Frontal cortex (tissue), 4 donors: ENCODE measurements around the gene HIF1A. TPM values are rescaled to one million over a fixed set of nuclear protein-coding genes. Genes with fewer than 3 reads are reported as not detected.

ENCODE experiments used
- DNase-seq, 2 donors: peaks; one replicate each; pipeline ENCODE4 v3.0.0; 2012; ENCODE audit warnings: low spot score in 2 of 2
- FAIRE-seq: peaks from 2 replicates; lab custom pipeline; 2012; peaks lifted over from hg19 to GRCh38; lab: Jason Lieb, UNC
- total RNA-seq: library from RNA; depleted of rRNA; stranded (reverse); fragments of >200 nt; gene quantifications from one replicate; pipeline ENCODE4 v1.2.3, GENCODE V29; 2014
- donor health status: control.
- donor health status: control.
- donor health status: control.

Gene HIF1A
- total RNA-seq, 1 donor from 2014 or later = 151 TPM

- no peak for FAIRE-seq
Measured at GRCh38 chr14:61765225-61765943, 70.1 kb downstream of the HIF1A start.

GRCh38 chr14:61766151-61766550 lies 70.8 kb downstream of the HIF1A start:
- DNase-seq (no peak), FAIRE-seq (no peak)

More at GRCh38 chr14:61765225-61765943, 70.1 kb downstream of the HIF1A start:
- no peak for DNase-seq

DNA sequence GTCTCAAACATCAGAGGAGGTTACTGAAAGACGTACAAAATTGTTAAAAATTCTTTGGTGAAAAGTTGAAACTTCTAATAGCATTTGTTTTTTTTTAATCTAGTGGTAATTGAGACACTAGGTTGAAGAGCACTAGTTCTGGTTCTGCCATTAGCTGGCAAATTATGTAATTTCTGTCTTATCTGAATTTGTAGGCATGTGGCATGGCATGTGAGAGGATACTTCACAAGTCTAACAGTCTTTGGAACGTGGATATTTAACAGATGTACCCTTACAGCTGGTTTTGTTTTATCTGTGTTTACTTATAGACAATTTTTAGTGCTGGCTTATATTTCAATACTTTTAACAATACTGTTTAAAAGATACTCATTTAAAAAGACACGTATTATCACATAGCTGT lies 72.9 kb downstream of the HIF1A start:
- FAIRE-seq = no peak

DNA sequence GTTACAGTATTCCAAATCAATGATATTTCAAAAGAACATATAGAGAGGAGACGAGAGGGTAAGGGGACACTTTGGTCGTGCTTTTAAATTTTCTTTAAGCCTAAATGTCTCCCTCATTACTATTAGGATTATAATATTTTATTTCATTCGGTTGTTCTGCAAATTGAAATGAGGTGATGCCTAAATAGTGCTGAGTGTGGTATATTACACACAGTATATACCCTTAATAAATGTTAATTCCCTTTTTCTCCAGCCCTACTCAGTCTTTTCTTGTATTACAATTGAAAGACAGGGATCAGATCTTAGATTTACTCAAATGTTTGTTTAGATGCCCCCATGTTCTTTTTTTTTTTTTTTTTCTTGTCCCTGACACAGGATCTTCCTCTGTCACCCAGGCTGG lies 74.6 kb downstream of the HIF1A start:
- DNase-seq (no peak), FAIRE-seq (no peak)

More for the DNA sequence above, 72.9 kb downstream of the HIF1A start:
- no peak for DNase-seq

DNA sequence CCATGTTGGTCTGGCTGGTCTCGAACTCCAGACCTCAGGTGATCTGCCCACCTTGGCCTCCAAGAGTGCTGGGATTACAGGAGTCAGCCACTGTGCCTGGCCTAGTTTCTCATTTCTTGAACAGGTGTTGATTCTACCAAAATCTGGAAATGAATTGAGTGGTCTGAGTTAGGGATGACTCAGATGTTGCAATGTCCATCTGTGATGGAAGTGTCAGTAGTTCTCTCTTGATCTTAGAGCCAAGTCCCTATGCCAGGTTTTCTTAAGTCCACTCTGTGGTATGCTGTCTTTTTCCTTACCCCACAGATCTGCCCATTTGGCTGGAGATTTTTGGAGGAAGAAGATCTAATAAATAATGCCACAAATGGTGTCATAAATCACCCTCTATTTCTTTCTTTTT lies 79.5 kb downstream of the HIF1A start:
- DNase-seq = no peak
- FAIRE-seq = no peak

DNA sequence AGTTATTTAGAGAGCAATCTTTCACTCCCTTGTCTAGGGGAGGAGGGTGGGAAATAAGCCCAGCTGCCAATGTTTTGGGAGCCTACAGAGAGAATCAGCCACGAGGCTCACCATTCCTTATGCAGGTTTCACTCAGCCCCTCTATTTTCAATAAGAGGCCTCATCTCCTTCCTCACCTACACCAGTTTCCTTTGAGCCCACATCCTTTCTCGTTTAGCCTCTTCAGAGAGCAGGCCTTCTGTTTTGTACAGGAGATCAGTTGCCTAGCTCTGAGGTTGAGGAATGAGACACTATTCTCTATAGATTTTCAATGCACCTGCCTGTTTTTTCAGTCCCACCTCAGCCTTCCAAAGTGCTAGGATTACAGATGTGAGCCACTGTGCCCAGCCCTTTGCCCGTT lies 84.8 kb downstream of the HIF1A start:
- FAIRE-seq (no peak), DNase-seq (no peak)

DNA sequence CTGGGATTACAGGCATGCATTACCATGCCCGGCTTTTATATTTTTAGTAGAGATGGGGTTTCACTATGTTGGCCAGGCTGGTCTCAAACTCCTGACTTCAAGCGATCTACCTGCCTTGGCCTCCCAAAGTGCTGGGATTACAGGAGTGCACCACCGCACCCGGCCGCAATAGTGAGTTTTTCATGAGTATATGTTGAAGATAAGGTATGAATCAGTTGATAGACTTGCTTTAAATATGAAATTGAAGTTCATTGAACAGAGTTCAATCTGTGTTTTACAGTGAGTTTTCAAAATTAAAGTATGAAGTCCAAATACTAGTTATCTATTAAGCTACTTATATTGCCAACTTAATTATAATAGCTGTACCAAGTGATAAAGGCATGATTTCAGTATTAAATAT lies 102.0 kb downstream of the HIF1A start:
- DNase-seq (no peak), FAIRE-seq (no peak)

Other genes starting within 250 kb of the HIF1A start
- gene SNAPC1, start 66.9 kb downstream of the HIF1A start, total RNA-seq = 6.5 TPM
- 84.0 TPM for gene SYT16, start 117.2 kb downstream of the HIF1A start, total RNA-seq